Uterus (tissue), 4 donors: Measurements from ENCODE around the gene SLC35B1. TPM values are rescaled to one million over a fixed set of nuclear protein-coding genes. Genes with fewer than 3 reads are reported as not detected.

Experiments used
- DNase-seq, 2 donors: peaks; one replicate each; pipeline ENCODE4 v3.0.0-alpha.2; 2019 to 2020
- H3K27ac ChIP-seq, 2 donors: fragments of 200-600 bp; sonication (generic); 1 replicate in 1 of 2; 2 replicates in 1 of 2; pipeline ENCODE4 v1.5.1; 2016 to 2018
- H3K27me3 ChIP-seq, 2 donors: fragments of 200-600 bp; sonication (generic); one replicate each; pipeline ENCODE4 v1.5.1; 2018 to 2019; ENCODE audit warnings: control low read depth in 1 of 2
- H3K36me3 ChIP-seq, 2 donors: fragments of 200-600 bp; sonication (generic); one replicate each; pipeline ENCODE4 v1.5.1; 2019; ENCODE audit warnings: control low read depth in 1 of 2
- H3K4me1 ChIP-seq, 2 donors: fragments of 200-600 bp; sonication (generic); one replicate each; pipeline ENCODE4 v1.5.1; 2018 to 2019; ENCODE audit warnings: control low read depth in 1 of 2
- H3K4me3 ChIP-seq, 2 donors: fragments of 200-600 bp; sonication (generic); 1 replicate in 1 of 2; 2 replicates in 1 of 2; pipeline ENCODE4 v1.5.1; 2018 to 2019; ENCODE audit warnings: mild to moderate bottlenecking in 1 of 2
- H3K9me3 ChIP-seq, 2 donors: fragments of 200-600 bp; sonication (generic); one replicate each; pipeline ENCODE4 v1.5.1; 2019; ENCODE audit warnings: control low read depth in 1 of 2
- CTCF ChIP-seq, 4 experiments: fragments of 200-600 bp in 2 of 4; fragments of 450-650 bp in 2 of 4; sonication (generic) in 2 of 4; IDR thresholded peaks; one replicate each; pipeline ENCODE4 v1.5.1; 2016 to 2019; ENCODE audit warnings: antibody characterized with exemption in 4 of 4, mild to moderate bottlenecking in 2 of 4, moderate library complexity in 1 of 4
- POLR2A ChIP-seq, 2 donors: fragments of 450-650 bp; IDR thresholded peaks; one replicate each; pipeline ENCODE4 v1.6.1; 2016; ENCODE audit warnings: antibody characterized with exemption in 2 of 2, mild to moderate bottlenecking in 1 of 2, moderate library complexity in 1 of 2
- intact Hi-C: fragments of 100-400 bp; cut with DNase I; formaldehyde crosslinking; loops from one replicate; pipeline ENCODE4 v1.15.1; 2023; ENCODE audit warnings: low total_unique reads
- total RNA-seq, 4 donors: library from RNA; depleted of rRNA in 3 of 4; stranded (reverse); fragments of >200 nt in 3 of 4; gene quantifications; one replicate each; pipeline versions ENCODE4 v1.1.0 to v1.2.4, GENCODE V29; 2014 to 2023
- donor health status: DM: yes; HTN: yes; CAD: no.

Gene SLC35B1
- total RNA-seq, 4 donors from 2014 or later, result 23.6 to 49.1 (median 36.3) TPM

GRCh38 chr17:49753959-49754391, 46.2 kb upstream of the SLC35B1 start:
- Histone ChIP-seq H3K27ac (peak overlapping the region in 1 of 2 donors; percentile 28), H3K4me1 (no peaks in the 10 kb centered on the region), H3K36me3 (no peaks in the 10 kb centered on the region), H3K27me3 (no peaks in the 10 kb centered on the region), H3K4me3 (no peak overlapping the region), H3K9me3 (no peaks in the 10 kb centered on the region)
- TF ChIP-seq POLR2A (IDR thresholded peaks at IDR 0.05) (no peak), CTCF (IDR thresholded peaks at IDR 0.05) (no peak)
- peak; percentile 57 to 68 for DNase-seq
- intact Hi-C loops, result no loop called here

- intact Hi-C loops, result no loop called here
- no peaks in the 10 kb centered on the region for H3K9me3 ChIP-seq
- H3K4me3 ChIP-seq, result no peak overlapping the region
- no peak overlapping the region for H3K27ac ChIP-seq
- H3K36me3 ChIP-seq, result no peaks in the 10 kb centered on the region
- no peak for DNase-seq
- TF ChIP-seq CTCF (IDR thresholded peaks at IDR 0.05) (no peak), POLR2A (IDR thresholded peaks at IDR 0.05) (no peak)
- no peaks in the 10 kb centered on the region for H3K4me1 ChIP-seq
- no peaks in the 10 kb centered on the region for H3K27me3 ChIP-seq
Measured at GRCh38 chr17:49752508-49752907, 44.7 kb upstream of the SLC35B1 start.

GRCh38 chr17:49749730-49750129, 42.0 kb upstream of the SLC35B1 start:
- Histone ChIP-seq H3K4me1 (no peaks in the 10 kb centered on the region), H3K9me3 (no peaks in the 10 kb centered on the region), H3K36me3 (no peaks in the 10 kb centered on the region), H3K27me3 (no peaks in the 10 kb centered on the region), H3K27ac (no peak overlapping the region), H3K4me3 (no peak overlapping the region)
- intact Hi-C loops, result no loop called here
- TF ChIP-seq POLR2A (IDR thresholded peaks at IDR 0.05) (no peak), CTCF (IDR thresholded peaks at IDR 0.05) (no peak)
- DNase-seq, result no peak

- TF ChIP-seq POLR2A (IDR thresholded peaks at IDR 0.05) (no peak), CTCF (IDR thresholded peaks at IDR 0.05) (no peak)
Measured at GRCh38 chr17:49748791-49749190, 41.0 kb upstream of the SLC35B1 start.

GRCh38 chr17:49748223-49748622, 40.5 kb upstream of the SLC35B1 start:
- H3K27ac ChIP-seq, result no peak overlapping the region
- intact Hi-C loops, result no loop called here
- no peak for DNase-seq
- H3K9me3 ChIP-seq, result no peaks in the 10 kb centered on the region
- H3K27me3 ChIP-seq, result no peaks in the 10 kb centered on the region
- no peak overlapping the region for H3K4me3 ChIP-seq
- TF ChIP-seq CTCF (IDR thresholded peaks at IDR 0.05), result no peak
- no peak for TF ChIP-seq POLR2A (IDR thresholded peaks at IDR 0.05)
- no peaks in the 10 kb centered on the region for H3K4me1 ChIP-seq
- H3K36me3 ChIP-seq, result no peaks in the 10 kb centered on the region

More at GRCh38 chr17:49748791-49749190, 41.0 kb upstream of the SLC35B1 start:
- Histone ChIP-seq H3K36me3 (no peaks in the 10 kb centered on the region), H3K4me1 (no peaks in the 10 kb centered on the region), H3K27me3 (no peaks in the 10 kb centered on the region), H3K4me3 (no peak overlapping the region), H3K9me3 (no peaks in the 10 kb centered on the region), H3K27ac (no peak overlapping the region)
- no peak for DNase-seq
- intact Hi-C loops, result no loop called here
